NCI-H1105 treated with DMSO at 0.1 percent for 48 hours (cell line): ENCODE measurements around the gene MGAT4B.
"Not testable (repeated sequence)": the region's sequence is repeated elsewhere in the genome, so short reads cannot be mapped to it uniquely, and the experiment has no call there.

Source experiments
- DNase-seq: peaks from one replicate; lab custom pipeline; 2025; lab: John Stamatoyannopoulos, UW

The MGAT4B gene

GRCh38 chr5:179806250-179807048 is at the start of gene MGAT4B:
Gene MGAT4B (minus strand): TSS chr5:179806866. CDS start chr5:179806583, 283 bp downstream.
- DNase-seq: peak; percentile 42

DNA sequence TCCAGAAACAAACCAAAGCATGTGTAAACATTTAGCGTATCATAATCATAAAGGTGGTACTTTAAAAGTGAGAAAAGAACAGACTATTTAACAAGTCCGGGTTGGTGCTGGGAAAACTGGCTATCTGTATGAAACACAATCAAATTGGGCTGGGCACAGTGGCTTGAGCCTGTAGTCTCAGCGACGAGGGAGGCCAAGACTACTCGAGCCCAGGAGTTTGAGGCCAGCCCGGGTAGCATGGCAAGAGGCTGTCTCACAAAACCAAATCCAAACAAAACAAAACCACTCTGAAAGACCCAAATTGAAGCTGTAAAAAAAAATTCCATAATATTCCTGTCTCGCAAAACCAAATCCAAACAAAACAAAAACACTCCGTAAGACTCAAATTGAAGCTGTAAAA is 47.7 kb upstream of the MGAT4B start:
- DNase-seq: no peak

DNA sequence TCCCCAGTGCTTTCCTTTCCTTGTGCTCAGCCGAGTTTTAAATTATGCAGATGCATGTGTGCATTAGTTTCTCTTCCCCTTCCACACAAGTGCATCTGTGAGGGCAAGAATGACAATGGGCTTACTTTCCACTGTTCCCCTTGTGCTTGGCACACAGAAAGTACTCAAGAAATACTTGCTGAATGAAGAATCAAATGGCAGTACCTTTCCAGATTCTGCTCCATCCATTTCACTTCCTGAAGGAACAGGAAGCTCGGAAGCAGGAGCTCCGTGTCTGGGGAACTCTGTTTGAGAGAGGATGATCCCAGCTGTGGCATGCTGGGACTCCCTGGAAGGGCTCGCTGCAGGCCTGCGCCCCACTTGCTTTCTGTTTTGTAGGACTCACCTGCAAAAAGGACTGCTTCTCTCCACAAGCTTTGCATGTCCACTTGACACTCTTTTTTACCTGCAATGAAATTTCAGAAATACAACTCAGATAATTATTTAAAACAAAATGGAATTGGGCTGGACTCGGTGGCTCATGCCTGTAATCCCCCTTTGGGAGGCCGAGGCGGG is 46.4 kb upstream of the MGAT4B start:
- no peak for DNase-seq

DNA sequence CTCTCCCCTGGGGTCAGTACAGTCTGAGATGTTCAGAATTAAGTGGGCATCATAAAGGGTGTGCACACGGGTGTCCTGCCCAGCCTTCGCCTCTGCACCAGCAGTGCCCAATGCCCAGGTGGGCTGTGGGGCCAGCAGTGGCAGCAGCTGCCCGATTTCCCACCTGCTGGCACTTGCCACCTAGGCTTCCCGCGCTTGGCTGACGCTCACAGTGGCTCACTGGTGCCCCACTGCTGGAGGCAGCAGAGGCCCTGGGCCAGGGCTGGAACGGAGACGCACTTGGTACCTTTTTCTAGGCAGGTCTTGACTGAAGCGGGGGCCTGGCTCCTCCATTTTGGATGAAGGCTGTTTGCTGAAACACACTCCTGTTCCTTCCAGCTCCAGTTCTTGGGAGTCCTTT is 35.0 kb upstream of the MGAT4B start:
- DNase-seq: no peak

DNA sequence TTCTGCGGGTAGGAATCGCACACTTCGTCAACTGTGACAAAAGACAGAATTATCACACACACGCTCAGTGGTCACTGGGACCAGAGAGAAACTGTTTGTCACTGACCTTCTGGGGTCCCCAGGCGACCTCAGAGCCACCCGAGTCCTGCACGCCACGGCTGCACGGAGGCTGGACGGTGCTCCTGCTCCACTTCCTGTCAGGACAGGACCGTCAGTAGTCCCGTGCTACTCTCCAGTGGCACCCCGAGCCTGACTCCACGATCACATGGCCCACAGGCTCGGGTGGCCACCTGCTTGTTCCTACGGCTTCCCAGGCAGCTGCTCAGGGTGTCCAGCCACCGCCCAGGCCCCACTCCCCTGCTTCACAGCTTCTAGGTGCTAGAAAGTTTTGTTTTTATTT is 34.1 kb upstream of the MGAT4B start:
- no peak for DNase-seq

- DNase-seq: no peak
These were observed 33.7 kb upstream of the MGAT4B start for GRCh38 chr5:179840321-179840720.

DNA sequence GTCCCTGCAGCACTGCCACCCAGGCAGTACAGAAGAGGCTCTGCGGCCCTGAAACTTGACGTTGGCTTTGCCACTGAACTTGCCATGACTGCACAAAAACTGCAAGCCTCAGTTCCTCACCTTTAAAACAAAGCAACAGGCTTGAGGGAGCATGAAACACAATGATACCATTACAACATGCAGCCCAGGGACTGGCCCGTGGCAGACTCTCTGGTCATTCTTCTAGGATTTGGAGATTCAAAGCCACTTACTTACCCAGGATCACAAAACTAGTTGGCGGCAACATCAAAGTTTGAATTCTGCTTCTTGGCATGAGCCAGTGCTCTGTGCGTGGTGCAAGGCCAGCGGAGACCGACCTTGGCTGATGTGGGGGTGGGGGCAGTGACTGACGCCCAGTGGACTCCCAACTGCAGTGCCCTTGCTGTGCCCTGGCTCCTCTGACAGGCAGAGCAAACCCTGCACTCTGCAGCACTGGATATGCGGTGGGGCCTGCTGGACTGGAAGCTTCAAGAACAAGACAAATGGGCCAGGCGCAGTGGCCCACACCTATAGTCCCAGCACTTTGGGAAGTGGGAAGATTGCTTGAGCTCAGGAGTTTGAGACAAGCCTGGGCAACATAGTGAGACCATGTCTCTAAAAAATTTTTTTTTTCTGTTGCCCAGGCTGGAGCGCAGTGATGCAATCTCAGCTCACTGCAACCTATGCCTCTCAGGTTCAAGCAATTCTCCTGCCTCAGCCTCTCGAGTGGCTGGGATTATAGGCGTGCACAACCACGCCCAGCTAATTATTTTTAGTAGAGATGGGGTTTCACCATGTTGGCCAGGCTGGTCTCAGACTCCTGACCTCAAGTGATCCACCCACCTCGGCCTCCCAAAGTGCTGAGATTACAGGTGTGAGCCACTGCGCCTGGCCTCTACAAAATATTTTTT is 32.9 kb upstream of the MGAT4B start:
- DNase-seq: no peak

DNA sequence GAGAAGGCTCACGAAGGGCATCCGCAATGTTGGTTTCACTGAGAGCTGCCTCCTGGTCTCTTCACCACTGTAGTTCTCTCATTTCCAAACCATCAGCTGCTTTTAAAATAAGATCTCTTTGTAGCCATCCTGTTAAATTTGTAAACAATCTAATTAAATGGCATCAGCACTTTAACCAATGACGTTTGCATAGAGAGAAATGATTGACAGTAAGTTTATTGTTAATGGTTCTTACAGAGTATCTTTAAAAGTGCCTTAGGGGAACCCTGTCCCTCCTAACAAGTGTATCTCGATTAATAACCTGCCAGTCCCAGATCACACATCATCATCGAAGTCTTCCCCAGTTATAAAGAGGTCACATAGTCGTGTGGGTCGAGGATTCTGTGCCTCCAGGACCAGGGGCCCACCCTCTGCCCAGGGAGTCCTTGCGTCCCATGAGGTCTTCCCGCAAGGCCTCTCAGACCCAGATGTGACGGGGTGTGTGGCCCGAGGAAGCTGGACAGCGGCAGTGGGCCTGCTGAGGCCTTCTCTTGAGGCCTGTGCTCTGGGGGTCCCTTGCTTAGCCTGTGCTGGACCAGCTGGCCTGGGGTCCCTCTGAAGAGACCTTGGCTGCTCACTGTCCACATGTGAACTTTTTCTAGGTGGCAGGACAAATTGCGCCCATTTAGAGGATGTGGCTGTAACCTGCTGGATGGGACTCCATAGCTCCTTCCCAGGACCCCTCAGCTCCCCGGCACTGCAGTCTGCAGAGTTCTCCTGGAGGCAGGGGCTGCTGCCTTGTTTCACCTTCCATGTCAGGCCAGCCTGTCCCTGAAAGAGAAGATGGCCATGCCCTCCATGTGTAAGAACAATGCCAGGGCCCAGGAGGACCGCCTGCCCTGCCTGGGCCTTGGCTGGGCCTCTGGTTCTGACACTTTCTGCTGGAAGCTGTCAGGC is 30.7 kb upstream of the MGAT4B start:
- DNase-seq: no peak

- DNase-seq: no peak
These were observed 29.8 kb upstream of the MGAT4B start for GRCh38 chr5:179836225-179837019.

- DNase-seq: not testable (repeated sequence)
These were observed 28.2 kb upstream of the MGAT4B start for GRCh38 chr5:179834871-179835270.

- DNase-seq: no peak
These were observed 27.5 kb upstream of the MGAT4B start for GRCh38 chr5:179834120-179834519.

DNA sequence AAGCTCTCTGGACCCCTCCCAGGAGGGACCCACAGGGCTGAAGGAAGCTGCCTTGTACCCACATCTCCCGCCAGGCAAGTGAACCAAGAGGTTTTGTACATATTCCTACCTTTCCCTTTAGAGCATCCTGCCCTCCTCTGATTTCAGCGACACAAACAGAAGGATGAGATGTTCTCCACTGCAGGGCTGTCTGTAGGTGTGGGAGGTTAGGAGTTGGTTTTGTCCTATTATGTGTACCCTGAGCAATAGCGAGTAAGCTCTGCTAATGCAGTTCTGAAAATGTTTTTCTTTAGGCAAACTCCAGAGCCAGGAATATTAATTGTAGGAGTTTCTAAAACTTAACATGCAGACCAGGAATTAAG is 27.0 kb upstream of the MGAT4B start:
- no peak for DNase-seq

- DNase-seq: no peak
These were observed 26.5 kb upstream of the MGAT4B start for GRCh38 chr5:179833056-179833708.

DNA sequence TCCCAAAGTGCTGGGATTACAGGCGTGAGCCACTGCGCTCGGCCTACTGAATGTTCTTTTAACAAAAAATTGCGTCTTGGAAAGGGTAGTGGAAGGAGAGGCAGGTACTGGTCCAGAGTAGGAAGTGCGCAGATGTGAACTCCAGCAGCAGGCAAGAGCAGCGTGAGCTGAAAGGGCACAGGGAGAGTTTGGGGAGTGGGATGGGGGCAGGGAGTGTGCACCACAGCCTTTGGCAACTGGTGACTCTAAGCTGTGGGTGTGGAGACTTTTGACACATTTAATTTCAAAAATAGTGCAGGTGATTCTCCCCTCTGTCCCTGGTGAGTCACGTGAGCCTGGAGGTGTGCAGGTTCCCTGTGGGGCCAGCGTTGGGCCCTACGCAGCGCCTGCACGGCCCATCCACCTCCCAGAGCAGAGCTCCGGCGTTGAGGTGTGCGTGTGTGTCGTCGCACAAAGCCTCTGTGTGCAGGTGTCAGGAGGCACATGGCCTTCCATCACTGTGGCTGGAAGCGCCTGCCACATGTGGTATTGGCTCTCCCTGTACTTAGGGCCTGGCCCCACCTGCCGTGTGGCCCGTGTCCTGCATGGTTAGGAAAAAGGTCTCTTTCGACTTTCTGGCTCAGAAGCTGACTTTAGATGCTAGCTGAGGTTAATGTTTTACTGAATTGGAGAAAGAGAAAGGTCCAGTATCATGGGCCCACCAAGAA is 25.5 kb upstream of the MGAT4B start:
- no peak for DNase-seq

GRCh38 chr5:179830818-179831468 is 24.3 kb upstream of the MGAT4B start:
- no peak for DNase-seq

GRCh38 chr5:179829732-179830435 is 23.2 kb upstream of the MGAT4B start:
- no peak for DNase-seq

DNA sequence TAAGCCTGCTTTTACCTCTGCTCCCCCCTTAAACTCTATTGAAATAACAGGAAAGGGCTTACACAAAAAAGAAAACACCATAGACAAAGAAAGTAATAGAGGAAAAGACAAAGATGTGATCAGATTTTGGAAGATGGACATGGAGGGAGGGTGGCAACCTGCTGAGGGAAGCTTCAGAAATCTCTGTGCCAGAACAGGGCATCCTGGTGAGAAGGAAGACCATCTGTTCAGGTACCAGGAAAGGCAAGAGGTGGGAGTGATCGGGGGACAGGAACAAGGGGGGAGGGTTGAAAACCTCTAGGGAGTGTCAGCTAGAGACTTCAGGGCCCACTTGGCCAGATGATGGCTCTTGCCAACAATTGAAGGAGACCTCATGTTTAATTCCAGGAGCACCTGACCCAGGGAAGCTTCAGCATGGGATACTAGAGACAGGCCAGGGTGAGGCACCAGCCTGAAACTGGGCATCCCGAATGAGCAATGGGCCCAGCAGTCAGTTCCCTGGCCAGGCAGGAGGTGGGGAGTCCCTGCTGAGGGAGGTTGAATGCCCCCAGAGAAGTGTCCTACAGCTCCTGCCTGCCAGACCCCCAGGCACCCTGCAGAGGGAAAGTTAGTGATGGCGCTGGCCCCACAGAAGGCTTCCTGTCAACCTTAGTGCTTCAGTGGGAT is 22.2 kb upstream of the MGAT4B start:
- no peak for DNase-seq

- no peak for DNase-seq
These were observed 21.0 kb upstream of the MGAT4B start for GRCh38 chr5:179827680-179828079.
